Measurements from ENCODE around the gene EPB41L3.
"Not testable (repeated sequence)": the region's sequence is repeated elsewhere in the genome, so short reads cannot be mapped to it uniquely, and the experiment has no call there.

EPB41L3 gene

GRCh38 chr18:5500158-5500939 lies 43.4 kb downstream of the EPB41L3 start:
- no peak for DNase-seq (ENCODE audit: extremely low read depth in 1 of 2, low read depth in 1 of 2)

GRCh38 chr18:5498452-5498851 lies 45.3 kb downstream of the EPB41L3 start:
- no peak for DNase-seq (ENCODE audit: extremely low read depth in 1 of 2, low read depth in 1 of 2)

GRCh38 chr18:5496305-5496704 lies 47.5 kb downstream of the EPB41L3 start:
- DNase-seq (ENCODE audit: extremely low read depth in 1 of 2, low read depth in 1 of 2), result no peak

- DNase-seq (ENCODE audit: extremely low read depth in 1 of 2, low read depth in 1 of 2), result no peak
Observed at GRCh38 chr18:5490753-5491480, 52.9 kb downstream of the EPB41L3 start.

GRCh38 chr18:5488844-5489243 lies 55.0 kb downstream of the EPB41L3 start:
- no peak for DNase-seq (ENCODE audit: extremely low read depth in 1 of 2, low read depth in 1 of 2)

GRCh38 chr18:5488044-5488443 lies 55.8 kb downstream of the EPB41L3 start:
- DNase-seq (ENCODE audit: extremely low read depth in 1 of 2, low read depth in 1 of 2), result not testable (repeated sequence)

GRCh38 chr18:5484526-5484925 lies 59.3 kb downstream of the EPB41L3 start:
- no peak for DNase-seq (ENCODE audit: extremely low read depth in 1 of 2, low read depth in 1 of 2)

GRCh38 chr18:5481621-5482020 lies 62.2 kb downstream of the EPB41L3 start:
- no peak for DNase-seq (ENCODE audit: extremely low read depth in 1 of 2, low read depth in 1 of 2)

GRCh38 chr18:5478261-5478660 lies 65.5 kb downstream of the EPB41L3 start:
- no peak for DNase-seq (ENCODE audit: extremely low read depth in 1 of 2, low read depth in 1 of 2)

- DNase-seq (ENCODE audit: extremely low read depth in 1 of 2, low read depth in 1 of 2), result no peak
Observed at GRCh38 chr18:5476961-5477800, 66.6 kb downstream of the EPB41L3 start.

- DNase-seq (ENCODE audit: extremely low read depth in 1 of 2, low read depth in 1 of 2), result no peak
Observed at GRCh38 chr18:5475267-5475666, 68.5 kb downstream of the EPB41L3 start.

- DNase-seq (ENCODE audit: extremely low read depth in 1 of 2, low read depth in 1 of 2), result no peak
Observed at GRCh38 chr18:5469340-5469739, 74.5 kb downstream of the EPB41L3 start.

- DNase-seq (ENCODE audit: extremely low read depth in 1 of 2, low read depth in 1 of 2), result no peak
Observed at GRCh38 chr18:5468394-5468793, 75.4 kb downstream of the EPB41L3 start.

- DNase-seq (ENCODE audit: extremely low read depth in 1 of 2, low read depth in 1 of 2), result no peak
Observed at GRCh38 chr18:5467671-5468070, 76.1 kb downstream of the EPB41L3 start.

- no peak for DNase-seq (ENCODE audit: extremely low read depth in 1 of 2, low read depth in 1 of 2)
Observed at GRCh38 chr18:5466256-5466655, 77.5 kb downstream of the EPB41L3 start.

- no peak for DNase-seq (ENCODE audit: extremely low read depth in 1 of 2, low read depth in 1 of 2)
Observed at GRCh38 chr18:5464251-5464650, 79.5 kb downstream of the EPB41L3 start.

GRCh38 chr18:5463831-5464230 lies 80.0 kb downstream of the EPB41L3 start:
- DNase-seq (ENCODE audit: extremely low read depth in 1 of 2, low read depth in 1 of 2), result no peak

- no peak for DNase-seq (ENCODE audit: extremely low read depth in 1 of 2, low read depth in 1 of 2)
Observed at GRCh38 chr18:5463390-5463789, 80.4 kb downstream of the EPB41L3 start.

- no peak for DNase-seq (ENCODE audit: extremely low read depth in 1 of 2, low read depth in 1 of 2)
Observed at GRCh38 chr18:5462227-5462626, 81.6 kb downstream of the EPB41L3 start.

GRCh38 chr18:5461041-5461440 lies 82.8 kb downstream of the EPB41L3 start:
- no peak for DNase-seq (ENCODE audit: extremely low read depth in 1 of 2, low read depth in 1 of 2)

GRCh38 chr18:5457462-5457957 lies 86.3 kb downstream of the EPB41L3 start:
- DNase-seq (ENCODE audit: extremely low read depth in 1 of 2, low read depth in 1 of 2), result no peak

Measured in stimulated activated CD8-positive, alpha-beta memory T cell treated with anti-CD3 and anti-CD28 coated beads, Interleukin-7, amount 100 ng/mL, for 48 hours (primary cell).